Mucosa of gallbladder (tissue), 1 donor: ENCODE data around the gene UGT2B7. TPM values are rescaled to one million over a fixed set of nuclear protein-coding genes. Genes with fewer than 3 reads are reported as not detected.
"Not testable (repeated sequence)": the region's sequence is repeated elsewhere in the genome, so short reads cannot be mapped to it uniquely, and the experiment has no call there.

ENCODE experiments used
- DNase-seq: peaks from one replicate; pipeline ENCODE4 v3.0.0-alpha.2; 2020; ENCODE audit warnings: low spot score
- total RNA-seq: library from RNA; stranded (reverse); gene quantifications from one replicate; pipeline ENCODE4 v1.2.1, GENCODE V29; 2021
- donor health status: DM: no; HTN: no; CAD: no.

Gene UGT2B7
- total RNA-seq, 1 donor from 2014 or later: 13.9 TPM

- no peak for DNase-seq
Measured at GRCh38 chr4:69088473-69088872, 7.8 kb upstream of the UGT2B7 start.

- DNase-seq: no peak
Measured at GRCh38 chr4:69089388-69089787, 6.9 kb upstream of the UGT2B7 start.

DNA sequence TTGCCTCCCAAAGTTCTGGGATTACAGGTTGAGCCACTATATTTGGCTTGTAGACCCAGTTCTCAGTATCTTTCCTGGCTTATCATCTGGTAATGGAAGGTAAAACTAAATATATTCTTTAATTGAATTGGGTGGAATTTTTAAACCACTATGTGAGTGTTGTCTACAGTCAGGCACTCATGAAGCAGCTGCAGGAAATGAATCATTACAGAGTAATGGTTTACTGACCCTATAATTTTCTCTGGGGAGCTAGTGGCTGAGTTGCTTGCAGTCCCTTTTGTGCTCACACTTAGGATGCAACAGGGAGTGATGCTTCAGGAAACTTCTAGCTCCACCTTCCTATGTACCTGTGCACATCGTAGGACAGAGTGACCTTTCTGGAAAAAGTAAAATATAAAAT, 4.1 kb upstream of the UGT2B7 start:
- DNase-seq: no peak

DNA sequence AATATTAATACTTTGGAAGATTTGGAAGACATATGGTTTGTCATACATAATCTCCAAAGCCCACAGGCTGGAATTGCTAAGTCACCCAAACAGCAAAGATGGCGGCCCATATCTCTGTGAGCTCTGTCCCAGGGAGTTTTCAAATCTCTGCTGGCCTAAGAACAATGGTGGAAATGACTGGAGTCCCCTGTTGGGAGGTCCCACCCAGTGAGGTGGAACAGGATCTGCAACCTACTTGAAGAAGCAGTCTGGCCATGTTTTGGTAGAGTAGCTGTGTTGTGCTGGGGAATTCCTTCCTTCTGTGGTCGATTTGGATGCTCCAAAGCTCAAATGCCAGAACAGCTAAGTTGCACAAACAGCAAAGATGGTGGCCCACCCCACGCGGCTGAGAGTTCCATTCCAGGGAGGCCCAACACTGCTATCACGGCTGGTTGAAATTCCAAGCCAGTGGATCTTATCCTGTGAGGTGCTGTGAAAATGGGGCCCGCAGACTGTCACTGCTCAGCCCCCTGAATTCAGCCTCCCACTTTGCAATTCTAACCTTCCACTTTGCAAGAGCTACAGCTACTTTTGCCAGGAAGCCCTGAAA, 3.2 kb upstream of the UGT2B7 start:
- DNase-seq: no peak

- no peak for DNase-seq
Measured at GRCh38 chr4:69093681-69094080, 2.6 kb upstream of the UGT2B7 start.

DNA sequence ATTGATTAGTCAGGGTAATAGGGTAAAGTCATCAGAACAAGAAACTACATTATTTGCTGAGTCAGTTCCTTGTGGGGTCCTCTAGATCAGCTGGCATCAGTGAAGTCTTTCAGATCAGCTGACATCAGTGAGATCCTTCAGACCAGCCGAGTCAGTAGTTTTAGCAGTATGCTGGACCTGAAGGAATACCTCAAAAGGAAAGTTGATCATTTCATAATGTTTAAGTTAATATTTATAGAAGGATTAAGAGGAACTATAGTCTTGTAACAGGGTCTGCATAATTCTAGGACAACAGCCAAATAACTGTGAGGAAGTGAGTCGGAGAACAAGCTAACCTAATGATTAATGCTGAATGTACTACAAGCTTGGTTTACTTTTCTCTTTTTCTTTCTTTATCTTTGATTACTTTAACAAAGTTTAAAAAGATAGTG, 958 bp upstream of the UGT2B7 start:
- DNase-seq: no peak

GRCh38 chr4:69096810-69097209, 536 bp downstream of the UGT2B7 start:
- no peak for DNase-seq

DNA sequence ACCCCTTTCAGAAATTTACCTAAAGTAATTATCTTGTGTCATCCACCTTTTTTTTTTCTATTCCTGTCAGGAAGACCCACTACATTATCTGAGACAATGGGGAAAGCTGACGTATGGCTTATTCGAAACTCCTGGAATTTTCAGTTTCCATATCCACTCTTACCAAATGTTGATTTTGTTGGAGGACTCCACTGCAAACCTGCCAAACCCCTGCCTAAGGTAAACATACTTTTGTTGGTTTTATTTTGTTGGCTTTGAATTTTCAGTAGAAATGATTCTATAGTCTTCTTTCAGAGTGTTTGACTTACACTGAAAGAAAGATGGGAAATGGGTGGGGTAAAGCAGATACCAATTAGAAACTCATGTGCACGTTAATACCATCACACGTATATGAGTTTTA, 2.2 kb downstream of the UGT2B7 start:
- no peak for DNase-seq

DNA sequence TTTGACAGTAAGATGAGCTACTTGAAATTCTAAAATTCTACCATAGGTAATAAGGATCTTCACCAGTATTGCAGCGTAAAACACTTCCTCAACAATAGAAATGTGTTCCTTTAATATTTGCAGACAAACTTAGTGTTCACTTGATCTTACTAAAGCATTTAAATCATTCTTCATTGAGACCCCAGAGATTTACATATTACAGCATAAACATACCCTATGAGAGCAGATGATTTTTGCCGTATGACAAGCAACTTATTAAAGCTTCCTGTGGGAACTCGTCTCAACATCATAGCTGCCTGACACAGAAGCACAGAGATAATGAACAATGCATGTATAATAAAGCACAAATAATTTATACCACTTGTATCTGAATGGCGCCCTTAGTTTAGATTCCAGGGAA, 3.6 kb downstream of the UGT2B7 start:
- DNase-seq: no peak

- DNase-seq: not testable (repeated sequence)
Measured at GRCh38 chr4:69102668-69103067, 6.4 kb downstream of the UGT2B7 start.

DNA sequence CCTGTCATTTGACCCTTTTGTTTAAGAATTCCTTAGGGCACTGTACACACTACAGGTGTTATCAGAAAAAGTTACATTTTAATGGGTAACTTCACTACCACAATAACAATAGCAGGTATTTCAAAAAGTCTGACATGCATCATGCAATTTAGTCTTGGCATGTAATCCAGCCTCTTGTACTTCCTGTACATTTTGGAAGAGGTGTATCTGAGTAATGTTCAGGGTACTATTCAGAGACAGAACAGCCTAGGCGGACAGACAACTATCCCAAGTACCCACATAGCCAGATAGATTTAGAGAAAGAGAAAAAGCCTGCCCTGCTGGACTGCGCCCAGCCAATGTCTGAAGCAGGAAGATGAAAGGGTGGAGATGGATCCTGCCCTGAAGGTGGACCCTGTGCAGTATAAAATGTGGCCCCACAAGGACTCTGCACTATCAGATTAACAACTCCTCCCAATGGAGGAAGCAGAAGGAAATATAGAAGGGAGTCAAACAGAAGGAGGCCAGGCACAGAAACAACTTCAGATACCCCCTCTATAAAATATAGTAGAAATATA, 8.5 kb downstream of the UGT2B7 start:
- DNase-seq: no peak

DNA sequence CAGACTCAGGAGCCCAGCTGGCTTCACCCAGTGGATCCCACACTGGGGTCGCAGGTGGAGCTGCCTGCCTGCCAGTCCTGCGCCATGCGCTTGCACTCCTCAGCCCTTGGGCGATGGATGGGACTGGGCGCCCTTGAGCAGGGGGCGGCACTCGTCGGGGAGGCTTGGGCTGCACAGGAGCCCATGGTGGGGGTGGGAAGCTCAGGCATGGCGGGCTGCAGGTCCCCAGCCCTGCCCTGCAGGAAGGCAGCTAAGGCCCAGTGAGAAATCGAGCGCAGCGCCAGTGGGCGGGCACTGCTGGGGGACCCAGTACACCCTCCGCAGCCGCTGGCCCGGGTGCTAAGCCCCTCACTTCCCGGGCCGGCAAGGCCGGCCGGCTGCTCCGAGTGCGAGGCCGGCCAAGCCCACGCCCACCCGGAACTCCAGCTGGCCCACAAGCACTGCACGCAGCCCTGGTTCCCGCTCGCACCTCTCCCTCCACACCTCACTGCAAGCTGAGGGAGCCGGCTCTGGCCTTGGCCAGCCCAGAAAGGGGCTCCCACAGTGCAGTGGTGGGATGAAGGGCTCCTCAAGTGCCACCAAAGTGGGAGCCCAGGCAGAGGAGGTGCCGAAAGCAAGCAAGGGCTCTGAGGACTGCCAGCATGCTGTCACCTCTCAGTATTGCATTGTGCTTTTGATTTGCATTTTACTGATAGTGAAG, 19.0 kb downstream of the UGT2B7 start:
- DNase-seq: not testable (repeated sequence)

- no peak for DNase-seq
Measured at GRCh38 chr4:69115851-69116213, 19.6 kb downstream of the UGT2B7 start.

- no peak for DNase-seq
Measured at GRCh38 chr4:69116645-69117321, 20.5 kb downstream of the UGT2B7 start.

GRCh38 chr4:69120870-69121269, 24.6 kb downstream of the UGT2B7 start:
- DNase-seq: no peak

GRCh38 chr4:69122476-69122875, 26.2 kb downstream of the UGT2B7 start:
- no peak for DNase-seq

- DNase-seq: no peak
Measured at GRCh38 chr4:69124941-69125340, 28.7 kb downstream of the UGT2B7 start.

DNA sequence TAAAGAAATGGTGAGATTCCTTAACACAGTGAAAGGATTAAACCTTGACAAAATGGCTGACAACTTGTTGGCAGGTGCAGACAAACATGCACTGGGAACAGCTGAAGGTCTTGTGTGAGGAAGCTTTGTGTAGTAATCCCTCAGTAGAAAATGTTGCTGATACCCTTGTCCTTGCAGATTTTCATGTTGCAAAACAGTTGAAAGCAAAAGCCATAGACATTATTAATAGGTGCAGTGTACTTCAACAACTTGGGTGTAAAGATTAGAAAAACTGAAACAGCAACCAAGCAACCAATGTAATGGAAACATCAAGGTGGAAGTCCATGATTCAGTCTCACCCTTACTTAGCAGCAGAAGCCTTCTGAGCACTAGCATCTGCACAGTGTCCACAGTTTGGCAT, 29.8 kb downstream of the UGT2B7 start:
- no peak for DNase-seq

DNA sequence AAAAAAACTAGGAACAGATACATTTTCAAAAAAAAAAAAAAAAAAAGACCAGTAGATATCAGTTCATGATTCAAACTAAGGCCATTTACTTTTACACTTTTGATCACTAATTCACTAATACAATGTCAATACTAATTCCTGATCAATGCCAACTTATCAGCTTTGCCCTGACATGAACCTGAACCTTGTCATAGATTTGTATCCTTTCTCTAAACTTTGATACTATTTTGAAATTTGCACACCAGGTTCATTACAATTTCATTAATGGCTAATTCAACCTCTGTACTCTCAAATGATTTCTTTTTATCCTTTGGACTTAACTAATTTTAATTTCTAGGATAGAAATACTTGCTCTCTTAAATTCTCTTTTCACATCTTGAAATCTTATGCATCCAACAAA, 37.7 kb downstream of the UGT2B7 start:
- DNase-seq: no peak

DNA sequence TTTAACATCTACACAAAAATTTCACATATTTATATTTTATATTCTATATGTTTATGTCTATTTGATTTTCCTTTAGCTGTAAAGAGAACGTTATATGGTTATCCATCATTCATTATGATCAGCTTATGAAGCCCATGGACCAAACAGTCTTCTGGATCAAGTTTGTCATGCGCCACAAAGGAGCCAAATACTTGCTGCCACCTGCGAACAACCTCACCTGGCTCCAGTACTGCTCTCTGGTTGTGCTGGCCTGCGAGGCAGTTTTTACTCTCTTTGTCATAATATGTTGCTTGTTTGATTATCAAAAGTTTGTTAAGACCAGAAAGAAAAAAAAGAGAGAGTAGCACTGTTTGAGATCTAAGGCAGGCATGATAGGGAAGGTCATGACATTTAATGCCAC, 38.2 kb downstream of the UGT2B7 start:
- no peak for DNase-seq

- DNase-seq: no peak
Measured at GRCh38 chr4:69141320-69141719, 45.0 kb downstream of the UGT2B7 start.

GRCh38 chr4:69147334-69147733, 51.1 kb downstream of the UGT2B7 start:
- no peak for DNase-seq

- DNase-seq: no peak
Measured at GRCh38 chr4:69154021-69154420, 57.7 kb downstream of the UGT2B7 start.
